Heart right ventricle (tissue), 16 donors: Measurements from ENCODE around the gene POLR2H. TPM values are rescaled to one million over a fixed set of nuclear protein-coding genes. Genes with fewer than 3 reads are reported as not detected.

ENCODE experiments used
- ATAC-seq, 8 donors: fragments of 200-7000 bp; cut with Tn5 transposase; one replicate each; pipeline ENCODE4 v1.9.1; 2020; ENCODE audit warnings: mild to moderate bottlenecking in 8 of 8, moderate library complexity in 8 of 8, moderate number of reproducible peaks in 1 of 8
- DNase-seq, 2 donors: peaks; one replicate each; pipeline ENCODE4 v3.0.0-alpha.2; 2020
- H3K27ac ChIP-seq, 10 donors: fragments of 200-600 bp; sonication (generic) in 2 of 10; one replicate each; pipeline versions ENCODE4 v1.5.0 to v1.8.0; 2020 to 2022; ENCODE audit warnings: mild to moderate bottlenecking in 3 of 10
- H3K27me3 ChIP-seq, 7 donors: fragments of 200-600 bp; one replicate each; pipeline ENCODE4 v1.8.0; 2021 to 2022; ENCODE audit warnings: mild to moderate bottlenecking in 2 of 7
- H3K36me3 ChIP-seq, 9 donors: fragments of 200-600 bp; sonication (generic) in 1 of 9; one replicate each; pipeline versions ENCODE4 v1.5.0 to v1.8.0; 2020 to 2022; ENCODE audit warnings: mild to moderate bottlenecking in 2 of 9
- H3K4me1 ChIP-seq, 9 donors: fragments of 200-600 bp; sonication (generic) in 1 of 9; one replicate each; pipeline versions ENCODE4 v1.5.0 to v1.8.0; 2020 to 2022; ENCODE audit warnings: mild to moderate bottlenecking in 4 of 9
- H3K4me3 ChIP-seq, 10 donors: fragments of 200-600 bp; sonication (generic) in 2 of 10; one replicate each; pipeline versions ENCODE4 v1.5.0 to v1.8.0; 2020 to 2022; ENCODE audit warnings: mild to moderate bottlenecking in 7 of 10, moderate library complexity in 2 of 10
- H3K9me3 ChIP-seq, 11 donors: fragments of 200-600 bp in 10 of 11; sonication (generic) in 2 of 11; one replicate each; pipeline versions ENCODE4 v1.5.0 to v1.8.0; 2013 to 2022; ENCODE audit warnings: mild to moderate bottlenecking in 2 of 11, control low read depth in 1 of 11, moderate library complexity in 1 of 11
- WGBS, 2 donors: extraction: QIAGEN DNeasy Blood & Tissue Kit; methylation state at CpG; one replicate each; pipeline ENCODE4 v1.1.7; 2013; ENCODE audit warnings: inconsistent platforms in 1 of 2; 5-methylcytosine and 5-hydroxymethylcytosine counted together
- intact Hi-C, 10 donors: fragments of 100-400 bp; cut with DNase I; formaldehyde crosslinking; loops; one replicate each; pipeline versions ENCODE4 v1.11.1 to v1.14.2; 2022
- polyA plus RNA-seq, 2 donors: library from polyadenylated mRNA; stranded (reverse); fragments of 200-250 nt; gene quantifications; one replicate each; pipeline ENCODE4 v1.2.3, GENCODE V29; 2013
- total RNA-seq, 10 donors: library from RNA; stranded (reverse); fragmentation: NEBNext Ultra II Directional in 3 of 10; extraction: Animal tissue kit (Norgen Biotek cat#: 25700) in 3 of 10; gene quantifications; one replicate each; pipeline versions ENCODE4 v1.2.1 to v1.2.4, GENCODE V29; 2021 to 2023
- TF ChIP-seq, protein P1 (sequence below), 9 donors: fragments of 200-600 bp; sonication (generic) in 2 of 9; IDR thresholded peaks; one replicate each; pipeline versions ENCODE4 v1.5.0 to v1.8.0; 2021 to 2022; ENCODE audit warnings: antibody characterized with exemption in 9 of 9, mild to moderate bottlenecking in 5 of 9, moderate library complexity in 1 of 9
- donor health status: Arrhythmogenic right ventricular cardiomyopathy.
- donor health status: ischemic (EF 13 %, LVEDD 7.1; RV severe dilation, severe dysfunction).
- donor health status: healthy with polysubstance abuse.
- donor health status: DM: no; HTN: yes; CAD: no.
- donor health status: DM: no; HTN: no; CAD: no.
- donor health status: ischemic (EF 25% LVEDD 6.9; RV normal size, moderate dysfunction).
- donor health status: ischemic (EF 25% LVEDD 5.7; RV mildly dilated, moderate dysfunction).
- donor health status: healthy.
- donor health status: DM: yes; HTN: yes; CAD: no.
- donor health status: Ischemic cardiomyopathy.
- donor health status: ischemic (EF 35%, LVEDD 5.7; RV mildly dilated, moderate dysfunction).
- donor health status: nonischemic (EF 11% LVEDD 7.7; RV severe dilation, severe dysfunction).
- donor health status: DM: yes; HTN: yes; CAD: no.
- donor health status: PGD.
- donor health status: ischemic (EF 29% LVEDD 5.4; RV normal size, mild dysfunction).
- donor health status: nonischemic (EF 23%, LVEDD 6.1; RV moderate dilation, normal function).

The POLR2H gene
- total and polyA plus RNA-seq, 12 donors: 17.4 to 63.7 (median 24.5) TPM

DNA sequence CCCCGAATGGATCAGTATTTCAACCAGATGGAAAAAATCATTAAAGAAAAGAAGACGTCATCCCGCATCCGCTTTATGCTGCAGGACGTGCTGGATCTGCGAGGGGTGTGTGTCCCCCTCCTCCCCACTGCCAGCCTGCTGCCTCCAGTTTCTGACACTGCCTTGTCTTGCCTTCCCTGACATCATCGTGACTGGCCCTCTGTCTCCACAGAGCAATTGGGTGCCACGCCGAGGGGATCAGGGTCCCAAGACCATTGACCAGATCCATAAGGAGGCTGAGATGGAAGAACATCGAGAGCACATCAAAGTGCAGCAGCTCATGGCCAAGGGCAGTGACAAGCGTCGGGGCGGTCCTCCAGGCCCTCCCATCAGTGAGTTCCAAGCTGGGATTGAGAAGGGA is 36.2 kb upstream of the POLR2H start:
- intact Hi-C loops: no loop called here
- Histone ChIP-seq H3K4me3 (no peak overlapping the region), H3K27me3 (no peaks in the 10 kb centered on the region), H3K4me1 (peaks cover 0 to 35% (median 24%) of the 10 kb centered on the region in 9 donors), H3K9me3 (no peaks in the 10 kb centered on the region), H3K36me3 (peaks cover 30 to 100% (median 99%) of the 10 kb centered on the region in 9 donors), H3K27ac (no peak overlapping the region)
- WGBS, 2 donors: 90 to 92% methylated on average over 13 of the region's 13 CpGs
- ATAC-seq: no peak
- TF ChIP-seq, protein P1, sequence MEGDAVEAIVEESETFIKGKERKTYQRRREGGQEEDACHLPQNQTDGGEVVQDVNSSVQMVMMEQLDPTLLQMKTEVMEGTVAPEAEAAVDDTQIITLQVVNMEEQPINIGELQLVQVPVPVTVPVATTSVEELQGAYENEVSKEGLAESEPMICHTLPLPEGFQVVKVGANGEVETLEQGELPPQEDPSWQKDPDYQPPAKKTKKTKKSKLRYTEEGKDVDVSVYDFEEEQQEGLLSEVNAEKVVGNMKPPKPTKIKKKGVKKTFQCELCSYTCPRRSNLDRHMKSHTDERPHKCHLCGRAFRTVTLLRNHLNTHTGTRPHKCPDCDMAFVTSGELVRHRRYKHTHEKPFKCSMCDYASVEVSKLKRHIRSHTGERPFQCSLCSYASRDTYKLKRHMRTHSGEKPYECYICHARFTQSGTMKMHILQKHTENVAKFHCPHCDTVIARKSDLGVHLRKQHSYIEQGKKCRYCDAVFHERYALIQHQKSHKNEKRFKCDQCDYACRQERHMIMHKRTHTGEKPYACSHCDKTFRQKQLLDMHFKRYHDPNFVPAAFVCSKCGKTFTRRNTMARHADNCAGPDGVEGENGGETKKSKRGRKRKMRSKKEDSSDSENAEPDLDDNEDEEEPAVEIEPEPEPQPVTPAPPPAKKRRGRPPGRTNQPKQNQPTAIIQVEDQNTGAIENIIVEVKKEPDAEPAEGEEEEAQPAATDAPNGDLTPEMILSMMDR (IDR thresholded peaks at IDR 0.05): no peak
- no peak for DNase-seq

GRCh38 chr3:184325715-184326369 is 35.7 kb upstream of the POLR2H start:
- DNase-seq (no peak), ATAC-seq (no peak)
- TF ChIP-seq, protein P1 (IDR thresholded peaks at IDR 0.05): no peak
- H3K36me3 ChIP-seq: peaks cover 26 to 100% (median 100%) of the 10 kb centered on the region in 9 donors
- 82 to 86% methylated on average over 6 of the region's 6 CpGs for WGBS, 2 donors
- no peaks in the 10 kb centered on the region for H3K27me3 ChIP-seq
- intact Hi-C loops: no loop called here
- H3K27ac ChIP-seq: no peak overlapping the region
- no peak overlapping the region for H3K4me3 ChIP-seq
- H3K9me3 ChIP-seq: no peaks in the 10 kb centered on the region
- peaks cover 0 to 29% (median 18%) of the 10 kb centered on the region in 9 donors for H3K4me1 ChIP-seq

GRCh38 chr3:184327171-184327570 is 34.3 kb upstream of the POLR2H start:
- WGBS, 2 donors: 95% methylated on average over 21 of the region's 21 CpGs
- H3K27ac ChIP-seq: no peak overlapping the region

DNA sequence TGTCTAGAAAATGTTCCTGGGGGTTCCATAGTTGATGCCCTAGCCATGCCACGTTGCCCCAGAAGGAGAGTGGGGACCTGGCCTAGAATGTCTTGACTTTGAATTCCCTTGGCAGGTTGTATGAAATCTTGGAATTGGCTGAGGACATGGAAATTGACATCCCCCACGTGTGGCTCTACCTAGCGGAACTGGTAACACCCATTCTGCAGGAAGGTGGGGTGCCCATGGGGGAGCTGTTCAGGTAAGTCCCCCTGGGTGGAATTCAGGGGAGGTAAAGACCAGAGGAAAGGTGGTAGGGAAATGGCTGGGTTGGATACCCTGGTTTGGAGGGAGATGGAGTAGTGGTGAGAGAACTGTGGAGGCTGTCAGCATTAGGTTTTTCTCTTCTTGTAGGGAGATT is 33.0 kb upstream of the POLR2H start:
- intact Hi-C loops: no loop called here
- H3K27ac ChIP-seq: no peak overlapping the region
- peaks cover 0 to 21% (median 8%) of the 10 kb centered on the region in 9 donors for H3K4me1 ChIP-seq
- TF ChIP-seq, protein P1 (IDR thresholded peaks at IDR 0.05): no peak
- no peaks in the 10 kb centered on the region for H3K27me3 ChIP-seq
- H3K9me3 ChIP-seq: no peaks in the 10 kb centered on the region
- H3K4me3 ChIP-seq: no peak overlapping the region
- ATAC-seq (no peak), DNase-seq (no peak)
- WGBS, 2 donors: 41 to 52% methylated on average over 3 of the region's 3 CpGs
- H3K36me3 ChIP-seq: peaks cover 26 to 100% (median 97%) of the 10 kb centered on the region in 9 donors

More at GRCh38 chr3:184327171-184327570, 34.3 kb upstream of the POLR2H start:
- peaks cover 0 to 25% (median 12%) of the 10 kb centered on the region in 9 donors for H3K4me1 ChIP-seq
- peaks cover 26 to 100% (median 99%) of the 10 kb centered on the region in 9 donors for H3K36me3 ChIP-seq
- TF ChIP-seq, protein P1 (IDR thresholded peaks at IDR 0.05): no peak
- intact Hi-C loops: no loop called here
- H3K4me3 ChIP-seq: no peak overlapping the region
- DNase-seq: no peak
- no peak for ATAC-seq
- no peaks in the 10 kb centered on the region for H3K9me3 ChIP-seq
- no peaks in the 10 kb centered on the region for H3K27me3 ChIP-seq
